Suprapubic skin (tissue), 4 donors: Measurements from ENCODE around the gene ERGIC1. TPM values are rescaled to one million over a fixed set of nuclear protein-coding genes. Genes with fewer than 3 reads are reported as not detected.

Experiments used
- DNase-seq, 2 donors: peaks; one replicate each; pipeline ENCODE4 v3.0.0-alpha.2; 2019; ENCODE audit warnings: low spot score in 2 of 2
- H3K27ac ChIP-seq: fragments of 200-600 bp; sonication (generic); one replicate; pipeline ENCODE4 v1.5.1; 2019
- H3K27me3 ChIP-seq: fragments of 200-600 bp; sonication (generic); one replicate; pipeline ENCODE4 v1.5.1; 2019
- H3K36me3 ChIP-seq: fragments of 200-600 bp; sonication (generic); one replicate; pipeline ENCODE4 v1.5.1; 2019
- H3K4me1 ChIP-seq: fragments of 200-600 bp; sonication (generic); one replicate; pipeline ENCODE4 v1.5.1; 2019
- H3K4me3 ChIP-seq: fragments of 200-600 bp; sonication (generic); one replicate; pipeline ENCODE4 v1.5.1; 2019; ENCODE audit warnings: mild to moderate bottlenecking
- H3K9me3 ChIP-seq: fragments of 200-600 bp; sonication (generic); one replicate; pipeline ENCODE4 v1.5.1; 2019
- EP300 ChIP-seq: sonication (generic); formaldehyde crosslinking; IDR thresholded peaks from one replicate; pipeline ENCODE4 v1.6.1; 2017; ENCODE audit warnings: antibody characterized with exemption
- POLR2A ChIP-seq, 2 donors: fragments of 450-650 bp; IDR thresholded peaks; one replicate each; pipeline ENCODE4 v1.6.1; 2017; ENCODE audit warnings: antibody characterized with exemption in 2 of 2, mild to moderate bottlenecking in 2 of 2, moderate library complexity in 2 of 2
- POLR2AphosphoS5 ChIP-seq, 3 donors: sonication (generic); formaldehyde crosslinking; IDR thresholded peaks; one replicate each; pipeline ENCODE4 v1.6.1; 2017; ENCODE audit warnings: antibody characterized with exemption in 3 of 3
- WGBS: methylation state at CpG from one replicate; pipeline ENCODE4 v1.1.5; 2018; 5-methylcytosine and 5-hydroxymethylcytosine counted together
- total RNA-seq, 4 donors: library from RNA; depleted of rRNA; stranded (reverse); fragments of >200 nt; gene quantifications; one replicate each; pipeline ENCODE4 v1.1.0, GENCODE V29; 2016
- TF ChIP-seq, protein P1 (sequence below), 2 donors: fragments of 200-600 bp in 1 of 2; fragments of 450-650 bp in 1 of 2; sonication (generic) in 1 of 2; IDR thresholded peaks; one replicate each; pipeline ENCODE4 v1.5.1; 2016 to 2019; ENCODE audit warnings: antibody characterized with exemption in 2 of 2, mild to moderate bottlenecking in 1 of 2, moderate library complexity in 1 of 2

The ERGIC1 gene
- total RNA-seq, 4 donors from 2014 or later = 81.2 to 106 (median 91.8) TPM

DNA sequence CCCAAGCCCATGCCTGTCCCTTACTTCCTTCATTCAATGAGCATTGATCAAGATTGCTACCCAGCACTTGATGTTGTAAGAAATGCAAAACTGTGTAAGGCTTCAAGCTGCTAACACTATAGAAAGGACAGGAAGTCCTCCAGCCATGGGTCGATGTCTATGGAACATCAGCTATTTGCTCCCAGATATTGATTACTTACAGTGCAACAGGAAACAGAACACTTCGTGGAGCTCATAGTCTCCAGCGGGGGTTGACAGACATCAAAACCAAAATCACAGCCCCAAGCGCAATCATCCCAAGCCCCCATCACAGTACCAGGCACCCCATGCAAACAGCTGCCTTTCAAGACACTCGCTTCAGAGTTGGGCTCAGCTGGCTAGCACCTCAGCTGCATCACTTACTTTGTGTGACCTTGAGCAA is 36.3 kb upstream of the ERGIC1 start:
- DNase-seq = no peak
- H3K27ac ChIP-seq = peak overlapping the region; percentile 81
- H3K4me3 ChIP-seq = no peak overlapping the region
- peaks cover 40% of the 10 kb centered on the region for H3K4me1 ChIP-seq
- WGBS = 49% methylated on average over 5 of the region's 5 CpGs
- TF ChIP-seq EP300 (no peak), POLR2AphosphoS5 (IDR thresholded peaks at IDR 0.05) (no peak), POLR2A (IDR thresholded peaks at IDR 0.05) (no peak)
- TF ChIP-seq, protein P1, sequence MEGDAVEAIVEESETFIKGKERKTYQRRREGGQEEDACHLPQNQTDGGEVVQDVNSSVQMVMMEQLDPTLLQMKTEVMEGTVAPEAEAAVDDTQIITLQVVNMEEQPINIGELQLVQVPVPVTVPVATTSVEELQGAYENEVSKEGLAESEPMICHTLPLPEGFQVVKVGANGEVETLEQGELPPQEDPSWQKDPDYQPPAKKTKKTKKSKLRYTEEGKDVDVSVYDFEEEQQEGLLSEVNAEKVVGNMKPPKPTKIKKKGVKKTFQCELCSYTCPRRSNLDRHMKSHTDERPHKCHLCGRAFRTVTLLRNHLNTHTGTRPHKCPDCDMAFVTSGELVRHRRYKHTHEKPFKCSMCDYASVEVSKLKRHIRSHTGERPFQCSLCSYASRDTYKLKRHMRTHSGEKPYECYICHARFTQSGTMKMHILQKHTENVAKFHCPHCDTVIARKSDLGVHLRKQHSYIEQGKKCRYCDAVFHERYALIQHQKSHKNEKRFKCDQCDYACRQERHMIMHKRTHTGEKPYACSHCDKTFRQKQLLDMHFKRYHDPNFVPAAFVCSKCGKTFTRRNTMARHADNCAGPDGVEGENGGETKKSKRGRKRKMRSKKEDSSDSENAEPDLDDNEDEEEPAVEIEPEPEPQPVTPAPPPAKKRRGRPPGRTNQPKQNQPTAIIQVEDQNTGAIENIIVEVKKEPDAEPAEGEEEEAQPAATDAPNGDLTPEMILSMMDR (IDR thresholded peaks at IDR 0.05) = no peak
- H3K27me3 ChIP-seq = no peaks in the 10 kb centered on the region
- no peaks in the 10 kb centered on the region for H3K9me3 ChIP-seq
- H3K36me3 ChIP-seq = no peaks in the 10 kb centered on the region

DNA sequence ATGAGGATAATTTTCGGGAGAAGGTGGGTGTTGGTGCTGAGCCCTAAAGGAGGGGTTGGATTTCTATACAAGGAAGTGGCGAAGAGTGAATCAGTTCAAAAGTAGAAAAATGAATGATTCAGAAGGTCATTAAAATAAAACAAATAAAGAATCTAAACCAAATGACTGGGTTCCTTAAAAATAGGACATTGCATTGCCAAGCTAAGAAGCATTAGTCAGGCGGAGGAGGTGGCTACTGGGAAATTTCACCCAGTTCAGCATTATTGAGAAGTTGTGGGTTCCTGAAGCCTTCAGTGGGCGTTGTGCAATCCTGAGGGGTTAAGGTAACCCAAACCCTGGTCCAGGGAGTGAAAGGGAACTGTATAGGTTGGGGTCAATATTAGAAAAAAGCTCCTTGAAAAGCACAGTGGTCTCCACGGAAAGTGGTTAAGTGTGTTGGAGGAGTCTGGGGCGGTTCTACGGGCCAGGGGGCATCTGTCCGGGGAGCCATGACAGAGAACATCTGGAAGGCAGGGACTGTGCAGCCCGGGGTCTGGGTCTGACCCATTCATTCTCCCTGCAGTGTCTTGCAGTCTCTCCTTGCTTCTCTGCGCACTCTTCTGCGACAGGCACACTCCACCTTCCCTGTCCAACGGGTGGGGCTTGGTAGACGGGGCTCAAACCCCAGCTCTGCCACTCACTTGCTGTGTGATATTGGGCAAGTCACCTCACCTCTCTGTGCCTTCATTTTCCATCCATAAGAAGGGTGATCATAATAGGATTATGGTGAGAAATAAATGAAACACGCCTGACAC is 35.4 kb upstream of the ERGIC1 start:
- peaks cover 39% of the 10 kb centered on the region for H3K4me1 ChIP-seq
- H3K27ac ChIP-seq = peak overlapping the region; percentile 81
- no peaks in the 10 kb centered on the region for H3K9me3 ChIP-seq
- no peaks in the 10 kb centered on the region for H3K27me3 ChIP-seq
- WGBS = 61% methylated on average over 14 of the region's 14 CpGs
- H3K4me3 ChIP-seq = no peak overlapping the region
- TF ChIP-seq POLR2A (IDR thresholded peaks at IDR 0.05) = no peak
- TF ChIP-seq POLR2AphosphoS5 (IDR thresholded peaks at IDR 0.05) = peak in 2 of 3 donors; percentile 36 to 64
- TF ChIP-seq, protein P1 (IDR thresholded peaks at IDR 0.05) = no peak
- TF ChIP-seq EP300 = no peak
- no peak for DNase-seq
- no peaks in the 10 kb centered on the region for H3K36me3 ChIP-seq

DNA sequence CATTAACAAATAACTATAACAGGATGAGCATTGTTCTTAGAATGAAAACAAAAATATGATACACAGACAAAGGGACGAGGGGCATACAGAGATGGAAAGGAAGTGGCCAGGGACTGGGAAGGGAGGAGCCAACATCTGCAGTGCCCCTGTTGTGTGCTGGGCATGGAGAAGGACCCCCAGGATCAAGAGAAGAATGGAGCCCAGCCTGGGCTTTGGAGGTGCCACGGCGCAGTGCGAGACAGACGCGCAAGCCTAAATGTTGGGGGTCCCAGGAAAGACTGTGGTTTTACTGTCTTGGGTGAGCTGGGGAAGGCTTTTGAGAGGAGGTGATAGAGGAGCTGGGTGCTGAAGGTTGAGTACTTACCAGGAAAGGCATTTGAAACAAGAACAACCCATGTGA is 34.6 kb upstream of the ERGIC1 start:
- Histone ChIP-seq H3K27me3 (no peaks in the 10 kb centered on the region), H3K9me3 (no peaks in the 10 kb centered on the region), H3K4me3 (no peak overlapping the region), H3K27ac (peak overlapping the region; percentile 81), H3K4me1 (peaks cover 32% of the 10 kb centered on the region), H3K36me3 (no peaks in the 10 kb centered on the region)
- TF ChIP-seq POLR2A (IDR thresholded peaks at IDR 0.05) = no peak
- TF ChIP-seq EP300 = no peak
- TF ChIP-seq POLR2AphosphoS5 (IDR thresholded peaks at IDR 0.05) = no peak
- TF ChIP-seq, protein P1 (IDR thresholded peaks at IDR 0.05) = no peak
- DNase-seq = no peak
- 94% methylated on average over 6 of the region's 6 CpGs for WGBS

DNA sequence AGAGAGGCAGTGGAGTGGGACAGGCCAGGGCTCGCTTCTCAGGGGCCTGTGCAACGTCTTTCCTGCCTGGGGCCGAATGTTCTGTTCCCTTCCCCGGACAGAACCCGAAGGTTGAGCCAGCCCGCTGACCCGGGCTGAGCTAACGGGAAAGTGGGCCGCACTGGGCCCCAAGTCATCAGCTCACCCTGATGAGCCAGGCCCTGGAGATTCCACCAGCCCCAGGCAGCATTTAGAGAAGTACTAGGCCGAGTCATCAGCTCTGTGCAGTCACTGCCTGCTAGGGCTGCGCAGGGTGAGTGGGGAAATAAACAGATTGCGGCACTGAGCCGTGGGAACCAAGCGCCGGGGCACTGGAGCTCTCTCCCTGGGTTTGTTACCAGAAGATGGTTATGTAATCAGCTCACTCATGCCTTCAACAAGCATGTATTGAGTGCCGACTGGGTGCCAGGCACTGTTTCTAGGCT is 33.9 kb upstream of the ERGIC1 start:
- WGBS = 72% methylated on average over 16 of the region's 16 CpGs
- peaks cover 30% of the 10 kb centered on the region for H3K4me1 ChIP-seq
- no peak overlapping the region for H3K4me3 ChIP-seq
- peak in 1 of 2 donors; percentile 83 for DNase-seq
- no peaks in the 10 kb centered on the region for H3K36me3 ChIP-seq
- no peaks in the 10 kb centered on the region for H3K9me3 ChIP-seq
- TF ChIP-seq, protein P1 (IDR thresholded peaks at IDR 0.05) = no peak
- TF ChIP-seq EP300 (no peak), POLR2A (IDR thresholded peaks at IDR 0.05) (no peak)
- H3K27me3 ChIP-seq = no peaks in the 10 kb centered on the region
- peak overlapping the region; percentile 81 for H3K27ac ChIP-seq

DNA sequence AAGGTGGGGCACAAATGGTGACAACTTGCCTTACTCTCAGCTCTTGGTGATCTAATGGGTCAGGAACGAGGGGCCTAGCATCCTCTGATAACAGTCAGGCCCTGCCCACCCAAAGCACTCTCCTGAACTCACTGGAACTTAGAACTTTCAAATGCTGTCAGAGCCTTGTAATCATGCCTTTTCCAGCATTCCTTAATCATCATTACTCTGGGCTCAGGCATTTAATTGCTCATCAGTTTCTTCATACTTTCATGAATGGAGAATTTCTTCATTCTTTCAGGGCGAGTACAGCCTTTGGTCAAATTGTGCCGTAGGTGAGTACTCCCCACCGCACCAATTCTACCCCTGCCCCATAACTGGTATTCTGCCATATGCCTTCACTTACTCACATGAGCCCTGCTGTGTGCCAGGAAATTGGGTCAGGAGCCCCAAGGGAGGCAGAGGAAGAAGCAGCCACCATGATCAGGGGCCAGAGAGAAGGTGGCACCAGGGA is 32.8 kb upstream of the ERGIC1 start:
- Histone ChIP-seq H3K27ac (no peak overlapping the region), H3K4me3 (no peak overlapping the region), H3K9me3 (no peaks in the 10 kb centered on the region), H3K4me1 (peaks cover 30% of the 10 kb centered on the region), H3K36me3 (no peaks in the 10 kb centered on the region), H3K27me3 (no peaks in the 10 kb centered on the region)
- 68% methylated on average over 4 of the region's 4 CpGs for WGBS
- TF ChIP-seq POLR2AphosphoS5 (IDR thresholded peaks at IDR 0.05) (no peak), POLR2A (IDR thresholded peaks at IDR 0.05) (no peak), EP300 (no peak)
- TF ChIP-seq, protein P1 (IDR thresholded peaks at IDR 0.05) = no peak
- DNase-seq = no peak
